SK-N-SH treated with all-trans-retinoic acid at 6 μM for 48 hours (cell line): Measurements from ENCODE around the gene AMPH.
"Not testable (repeated sequence)": the region's sequence is repeated elsewhere in the genome, so short reads cannot be mapped to it uniquely, and the experiment has no call there.

Experiments
- CREB5 ChIP-seq: fragments of 250-450 bp; sonication (Bioruptor Pico); IDR thresholded peaks from 2 replicates; pipeline ENCODE4 v1.5.1; 2020; ENCODE audit warnings: low read depth, mild to moderate bottlenecking, moderate library complexity
- POU6F1 ChIP-seq: fragments of 250-450 bp; sonication (Bioruptor Pico); IDR thresholded peaks from 2 replicates; pipeline ENCODE4 v1.8.0; 2021; ENCODE audit warnings: low read depth, mild to moderate bottlenecking, moderate library complexity, borderline replicate concordance
- ZNF70 ChIP-seq: fragments of 450-650 bp; formaldehyde crosslinking; IDR thresholded peaks from 2 replicates; pipeline ENCODE4 v1.5.0; 2020; ENCODE audit warnings: mild to moderate bottlenecking, moderate library complexity

GRCh38 chr7:38395921-38396552 is 235.1 kb downstream of the AMPH start:
- TF ChIP-seq POU6F1; CREB5; ZNF70 (CRISPR knock-in tag): not testable (repeated sequence)
